BJ (cell line): ENCODE results near the gene MAU2. TPM values are rescaled to one million over a fixed set of nuclear protein-coding genes. Genes with fewer than 3 reads are reported as not detected.
"Not testable (repeated sequence)": the region's sequence is repeated elsewhere in the genome, so short reads cannot be mapped to it uniquely, and the experiment has no call there.

Source experiments
- CTCF ChIA-PET: fragments of 350-600 bp; formaldehyde crosslinking; extraction: SDS; loops from one replicate; lab custom pipeline; 2021; ENCODE audit warnings: antibody characterized with exemption, inconsistent platforms; lab: Yijun Ruan, JAX
- POLR2A ChIA-PET: fragments of 300-600 bp; sonication (Branson Sonifier 250); formaldehyde crosslinking; extraction: SDS; loops from one replicate; lab custom pipeline; 2021; ENCODE audit warnings: antibody characterized with exemption; lab: Charles Lee
- DNase-seq: peaks from one replicate; pipeline ENCODE4 v3.0.0-alpha.2; 2011; ENCODE audit warnings: low read depth
- H3K27me3 ChIP-seq: 2 replicates; pipeline ENCODE4 v1.6.0; 2011; ENCODE audit warnings: low read length; ENCODE audit not compliant: control insufficient read depth, insufficient read depth
- H3K36me3 ChIP-seq: 2 replicates; pipeline ENCODE4 v1.5.1; 2011; ENCODE audit warnings: low read length; ENCODE audit not compliant: control insufficient read depth, insufficient read depth
- H3K4me3 ChIP-seq: 2 replicates; pipeline ENCODE4 v1.5.1; 2011; ENCODE audit warnings: low read depth, mild to moderate bottlenecking, control low read depth, low read length
- polyA plus RNA-seq: library from polyadenylated mRNA; depleted of rRNA; stranded (reverse); fragments of >200 nt; gene quantifications from 2 replicates; pipeline ENCODE4 v1.2.3, GENCODE V29; 2011
- TF ChIP-seq, protein P1 (sequence below): IDR thresholded peaks from 2 replicates; pipeline ENCODE4 v1.5.1; 2011; ENCODE audit warnings: low read depth, mild to moderate bottlenecking, control low read depth, inconsistent platforms, low read length, moderate library complexity; ENCODE audit not compliant: insufficient read depth

Gene MAU2
- polyA plus RNA-seq, 1 experiment: 25.9 TPM

DNA sequence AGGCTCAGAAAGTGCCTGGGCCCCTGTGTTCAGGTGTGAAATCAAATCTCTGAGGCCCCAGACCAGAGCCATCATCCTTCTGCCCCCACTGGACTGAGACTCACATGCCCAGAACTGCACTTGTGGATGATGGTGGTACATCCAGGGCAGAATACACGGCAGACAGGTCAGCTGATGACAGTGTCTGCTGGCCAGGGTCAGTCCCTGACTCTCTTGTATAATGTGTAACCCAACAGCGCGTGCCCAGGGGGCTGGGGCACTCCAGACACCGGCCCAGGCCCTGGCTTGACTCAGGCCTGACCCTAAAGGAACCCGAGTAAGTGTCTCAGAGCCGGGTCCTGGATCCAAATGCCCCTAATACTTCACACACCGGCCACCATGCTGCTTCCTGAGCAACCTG, 47.5 kb downstream of the MAU2 start:
- TF ChIP-seq, protein P1, sequence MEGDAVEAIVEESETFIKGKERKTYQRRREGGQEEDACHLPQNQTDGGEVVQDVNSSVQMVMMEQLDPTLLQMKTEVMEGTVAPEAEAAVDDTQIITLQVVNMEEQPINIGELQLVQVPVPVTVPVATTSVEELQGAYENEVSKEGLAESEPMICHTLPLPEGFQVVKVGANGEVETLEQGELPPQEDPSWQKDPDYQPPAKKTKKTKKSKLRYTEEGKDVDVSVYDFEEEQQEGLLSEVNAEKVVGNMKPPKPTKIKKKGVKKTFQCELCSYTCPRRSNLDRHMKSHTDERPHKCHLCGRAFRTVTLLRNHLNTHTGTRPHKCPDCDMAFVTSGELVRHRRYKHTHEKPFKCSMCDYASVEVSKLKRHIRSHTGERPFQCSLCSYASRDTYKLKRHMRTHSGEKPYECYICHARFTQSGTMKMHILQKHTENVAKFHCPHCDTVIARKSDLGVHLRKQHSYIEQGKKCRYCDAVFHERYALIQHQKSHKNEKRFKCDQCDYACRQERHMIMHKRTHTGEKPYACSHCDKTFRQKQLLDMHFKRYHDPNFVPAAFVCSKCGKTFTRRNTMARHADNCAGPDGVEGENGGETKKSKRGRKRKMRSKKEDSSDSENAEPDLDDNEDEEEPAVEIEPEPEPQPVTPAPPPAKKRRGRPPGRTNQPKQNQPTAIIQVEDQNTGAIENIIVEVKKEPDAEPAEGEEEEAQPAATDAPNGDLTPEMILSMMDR: no peak
- Histone ChIP-seq H3K27me3 (no peaks in the 10 kb centered on the region), H3K36me3 (no peaks in the 10 kb centered on the region), H3K4me3 (no peak overlapping the region)
- DNase-seq: no peak
- ChIA-PET POLR2A (no interaction called here), CTCF (interaction anchor here (1.4 to 10.9 kb wide), 2 partner anchors 92 to 120 kb away, joined by 3 to 189 read pairs; no protein-coding TSS in a partner anchor)

DNA sequence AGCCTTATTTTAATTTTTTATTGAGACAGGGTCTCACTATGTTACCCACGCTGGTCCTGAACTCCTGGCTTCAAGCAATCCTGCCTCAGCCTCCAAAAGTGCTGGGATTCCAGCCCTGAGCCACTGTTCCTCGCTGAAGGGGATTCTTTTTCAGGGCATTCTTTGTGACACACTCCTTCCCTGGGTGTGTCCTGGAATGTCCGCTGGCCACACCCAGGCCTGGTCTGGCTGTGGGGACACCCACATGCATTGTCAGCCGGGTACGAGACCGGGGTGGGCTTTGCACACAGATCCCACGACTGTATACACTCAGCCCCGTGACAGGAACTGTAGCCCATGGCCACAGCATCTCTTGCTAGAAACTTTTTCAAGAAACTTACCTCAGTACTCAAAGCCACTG, 50.4 kb downstream of the MAU2 start:
- ChIA-PET CTCF (interaction anchor here (0.9 to 1.5 kb wide), 2 partner anchors 119 to 129 kb away, joined by 4 to 6 read pairs; no protein-coding TSS in a partner anchor), POLR2A (no interaction called here)
- no peak for DNase-seq
- TF ChIP-seq, protein P1: no peak
- Histone ChIP-seq H3K27me3 (no peaks in the 10 kb centered on the region), H3K4me3 (no peak overlapping the region), H3K36me3 (no peaks in the 10 kb centered on the region)

DNA sequence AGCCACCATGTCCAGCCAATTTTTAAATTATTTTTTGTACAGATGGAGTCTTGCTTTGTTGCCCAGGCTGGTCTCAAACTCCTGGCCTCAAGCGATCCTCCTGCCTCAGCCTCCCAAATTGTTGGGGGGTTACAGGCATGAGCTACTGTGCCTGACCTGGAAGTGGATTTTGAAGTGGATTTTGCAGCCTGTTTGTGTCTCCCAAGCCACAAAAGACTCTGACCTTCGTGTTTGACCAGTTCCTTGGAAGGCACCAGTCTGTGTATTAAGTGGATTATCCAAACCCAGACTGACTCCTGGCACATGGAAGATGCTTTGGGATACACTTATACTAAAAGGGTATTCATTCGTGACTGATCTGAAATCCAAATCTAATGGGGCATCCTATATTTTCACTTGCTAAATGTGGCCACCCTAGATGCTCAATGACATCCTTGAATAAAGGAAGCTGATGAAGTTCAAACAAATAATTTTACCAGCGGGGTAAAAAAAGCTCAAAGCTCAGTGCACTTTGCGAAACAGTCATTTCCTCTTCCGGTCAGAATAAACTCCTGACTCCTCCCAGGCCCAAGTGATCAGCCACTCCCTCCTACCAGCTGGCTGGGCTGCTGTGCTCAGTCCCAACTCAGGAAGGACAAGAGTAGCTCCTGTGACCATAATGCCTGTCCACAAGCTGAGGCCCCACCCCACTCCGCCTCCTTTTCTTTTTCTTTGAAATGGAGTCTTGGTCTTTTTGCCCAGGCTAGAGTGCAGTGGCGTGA, 52.2 kb downstream of the MAU2 start:
- Histone ChIP-seq H3K36me3 (no peaks in the 10 kb centered on the region), H3K4me3 (no peak overlapping the region), H3K27me3 (no peaks in the 10 kb centered on the region)
- TF ChIP-seq, protein P1: no peak
- no peak for DNase-seq
- ChIA-PET CTCF (interaction anchor here (0.9 to 2.1 kb wide), 3 partner anchors 10 to 118 kb away, joined by 5 to 18 read pairs (median 5); no protein-coding TSS in a partner anchor), POLR2A (no interaction called here)

DNA sequence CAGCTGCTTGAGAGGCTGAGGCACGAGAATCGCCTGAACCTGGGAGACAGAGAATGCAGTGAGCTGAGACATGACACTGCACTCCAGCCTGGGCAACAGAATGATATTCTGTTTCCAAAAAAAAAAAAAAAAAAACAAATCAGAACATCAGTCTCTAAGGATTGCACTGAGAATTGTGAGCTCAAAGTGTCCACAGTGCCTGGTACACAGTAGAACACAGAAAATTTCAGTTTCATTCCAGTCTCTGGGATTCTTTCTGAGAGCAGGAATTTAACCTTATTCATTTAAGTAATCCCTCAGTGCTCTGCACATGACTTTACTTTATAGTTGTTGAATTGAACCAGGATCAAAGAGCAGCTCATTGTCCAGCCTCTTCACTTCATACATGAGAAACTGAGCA, 58.9 kb downstream of the MAU2 start:
- Histone ChIP-seq H3K4me3 (no peak overlapping the region), H3K36me3 (no peaks in the 10 kb centered on the region), H3K27me3 (no peaks in the 10 kb centered on the region)
- ChIA-PET POLR2A (no interaction called here), CTCF (interaction anchor here (1.6 to 2.7 kb wide), 2 partner anchors 12 to 111 kb away, joined by 3 to 10 read pairs; no protein-coding TSS in a partner anchor)
- DNase-seq: no peak
- TF ChIP-seq, protein P1: no peak

DNA sequence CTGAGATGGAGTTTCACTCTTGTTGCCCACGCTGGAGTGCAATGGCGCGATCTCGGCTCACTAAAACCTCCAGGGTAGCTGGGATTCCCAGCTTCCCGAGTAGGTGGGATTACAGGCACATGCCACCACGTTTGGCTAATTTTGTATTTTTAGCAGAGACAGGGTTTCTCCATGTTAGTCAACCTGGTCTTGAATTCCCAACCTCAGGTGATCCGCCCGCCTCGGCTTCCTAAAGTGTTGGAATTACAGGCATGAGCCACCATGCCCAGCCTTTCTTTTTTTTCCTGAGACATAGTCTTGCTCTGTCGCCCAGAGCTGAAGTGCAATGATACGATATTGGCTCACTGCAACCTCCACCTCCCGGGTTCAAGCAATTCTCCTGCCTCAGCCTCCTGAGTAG, 59.7 kb downstream of the MAU2 start:
- H3K36me3 ChIP-seq, DNase-seq, POLR2A ChIA-PET, H3K27me3 ChIP-seq, H3K4me3 ChIP-seq: not testable (repeated sequence)
- CTCF ChIA-PET: interaction anchor here (2.7 kb wide), 1 partner anchor 111 kb away, joined by 10 read pairs; no protein-coding TSS in a partner anchor
